IMR-90 (cell line): ENCODE results near the gene RGS10.

Source experiments
- CEBPB ChIP-seq: IDR thresholded peaks from 2 replicates; pipeline ENCODE4 v1.6.1; 2012; ENCODE audit warnings: low read depth, low read length, improper control_type of control experiment
- MAZ ChIP-seq: IDR thresholded peaks from 2 replicates; pipeline ENCODE4 v1.6.1; 2012; ENCODE audit warnings: low read depth, mild to moderate bottlenecking, low read length, improper control_type of control experiment, moderate library complexity, borderline replicate concordance
- POLR2A ChIP-seq: IDR thresholded peaks from 2 replicates; pipeline ENCODE4 v1.6.1; 2012; ENCODE audit warnings: mild to moderate bottlenecking, low read depth, low read length
- TF ChIP-seq, protein P1 (sequence below): conservative IDR thresholded peaks from 2 replicates; pipeline ENCODE4 v1.5.1; 2012; ENCODE audit warnings: mild to moderate bottlenecking, low read depth, low read length, improper control_type of control experiment

DNA sequence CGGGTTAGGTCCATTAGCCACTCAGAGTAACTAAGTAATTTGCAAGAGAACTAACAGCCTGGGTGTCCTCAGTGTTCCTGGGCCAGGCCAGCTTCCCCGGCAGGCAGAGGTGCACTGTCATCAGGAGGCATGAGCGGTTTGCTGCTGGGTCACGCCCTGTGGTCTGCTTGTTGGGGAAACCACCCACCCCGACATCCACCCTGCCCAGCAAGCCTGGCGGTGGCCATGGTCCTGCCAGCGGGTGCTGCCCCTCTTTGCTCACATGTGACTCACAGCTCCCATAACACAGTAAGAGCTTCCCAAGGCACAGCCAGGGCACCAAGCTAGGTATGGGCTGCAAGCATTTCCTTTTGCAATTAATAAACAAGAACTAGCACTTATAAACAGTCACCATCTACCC, 75.9 kb downstream of the RGS10 start:
- TF ChIP-seq MAZ: no peak
- no peak for TF ChIP-seq CEBPB
- TF ChIP-seq, protein P1, sequence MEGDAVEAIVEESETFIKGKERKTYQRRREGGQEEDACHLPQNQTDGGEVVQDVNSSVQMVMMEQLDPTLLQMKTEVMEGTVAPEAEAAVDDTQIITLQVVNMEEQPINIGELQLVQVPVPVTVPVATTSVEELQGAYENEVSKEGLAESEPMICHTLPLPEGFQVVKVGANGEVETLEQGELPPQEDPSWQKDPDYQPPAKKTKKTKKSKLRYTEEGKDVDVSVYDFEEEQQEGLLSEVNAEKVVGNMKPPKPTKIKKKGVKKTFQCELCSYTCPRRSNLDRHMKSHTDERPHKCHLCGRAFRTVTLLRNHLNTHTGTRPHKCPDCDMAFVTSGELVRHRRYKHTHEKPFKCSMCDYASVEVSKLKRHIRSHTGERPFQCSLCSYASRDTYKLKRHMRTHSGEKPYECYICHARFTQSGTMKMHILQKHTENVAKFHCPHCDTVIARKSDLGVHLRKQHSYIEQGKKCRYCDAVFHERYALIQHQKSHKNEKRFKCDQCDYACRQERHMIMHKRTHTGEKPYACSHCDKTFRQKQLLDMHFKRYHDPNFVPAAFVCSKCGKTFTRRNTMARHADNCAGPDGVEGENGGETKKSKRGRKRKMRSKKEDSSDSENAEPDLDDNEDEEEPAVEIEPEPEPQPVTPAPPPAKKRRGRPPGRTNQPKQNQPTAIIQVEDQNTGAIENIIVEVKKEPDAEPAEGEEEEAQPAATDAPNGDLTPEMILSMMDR: no peak
- TF ChIP-seq POLR2A: no peak
